ENCODE results near the gene DOLPP1. TPM values are rescaled to one million over a fixed set of nuclear protein-coding genes. Genes with fewer than 3 reads are reported as not detected.
"Not testable (repeated sequence)": the region's sequence is repeated elsewhere in the genome, so short reads cannot be mapped to it uniquely, and the experiment has no call there.

DOLPP1 gene
- total and polyA plus RNA-seq, 4 donors: 14.6 to 15.6 (median 15.0) TPM

DNA sequence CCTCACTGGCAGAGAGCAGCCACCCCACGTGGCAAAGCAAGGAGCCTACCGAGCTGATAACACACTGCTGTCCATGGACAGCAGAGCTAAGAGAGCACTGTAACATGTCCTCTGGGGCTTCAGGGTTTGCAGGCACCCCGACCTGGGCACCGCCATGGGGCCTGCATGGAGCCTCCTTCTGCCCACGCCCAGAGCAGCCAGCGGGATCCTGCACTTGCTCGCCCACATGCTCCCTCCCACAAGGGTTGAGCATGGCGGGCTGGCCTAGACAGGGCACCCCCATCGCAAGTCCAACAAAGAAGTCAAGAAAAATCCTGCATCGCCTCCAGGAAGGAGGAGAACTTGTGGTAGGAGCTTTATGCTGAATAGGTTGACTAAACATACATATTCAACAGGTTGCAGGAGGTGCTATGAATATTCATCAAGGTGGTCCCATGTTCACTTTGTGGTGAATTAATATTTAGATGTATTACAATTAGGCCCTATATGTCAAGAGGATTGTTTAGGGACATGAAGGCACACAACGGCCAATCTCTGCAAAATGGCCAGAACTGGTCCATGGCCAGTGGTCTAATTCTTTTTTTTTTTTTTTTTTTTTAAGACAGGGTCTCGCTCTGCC lies 48.3 kb upstream of the DOLPP1 start (continued):
- TF ChIP-seq TAF1 (conservative IDR thresholded peaks at IDR 0.05): no peak

DNA sequence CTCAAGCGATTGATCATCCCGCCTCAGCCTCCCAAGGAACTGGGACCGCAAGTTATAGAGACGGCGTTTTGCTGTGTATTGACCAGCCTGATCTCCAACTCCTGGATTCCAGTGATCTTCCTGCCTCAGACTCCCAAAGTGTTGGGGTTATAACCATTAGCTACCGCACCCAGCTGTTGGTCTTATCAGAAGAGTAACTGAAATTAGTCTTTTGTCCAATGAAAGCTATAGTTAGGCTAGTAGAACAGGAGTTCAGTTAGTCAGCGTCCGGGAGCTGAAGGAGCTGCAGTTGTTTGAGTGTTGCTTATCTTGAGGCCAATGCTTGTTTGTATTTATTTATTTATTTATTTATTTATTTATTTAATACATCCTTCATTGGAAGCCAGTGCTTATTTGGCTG lies 47.7 kb upstream of the DOLPP1 start:
- 83% methylated on average over 8 of the region's 8 CpGs for WGBS
- Histone ChIP-seq H3K9me3 (ENCODE audit: control insufficient read depth in 4 of 4, low read length in 3 of 4) (no peaks in the 10 kb centered on the region), H3K4me1 (ENCODE audit: control insufficient read depth in 4 of 4, insufficient read depth in 4 of 4, low read length in 3 of 4) (peaks cover 8 to 23% (median 16%) of the 10 kb centered on the region in 4 donors), H3K4me3 (ENCODE audit: low read depth in 1 of 3, low read length in 3 of 3) (no peak overlapping the region), H3K27ac (ENCODE audit: low read depth in 1 of 2, low read length in 2 of 2) (no peak overlapping the region), H3K9ac (ENCODE audit: low read depth in 1 of 2, low read length in 2 of 2) (no peak overlapping the region), H3K27me3 (ENCODE audit: control insufficient read depth in 4 of 4, insufficient read depth in 4 of 4, low read length in 3 of 4) (no peaks in the 10 kb centered on the region), H3K36me3 (ENCODE audit: control insufficient read depth in 4 of 4, insufficient read depth in 3 of 4, low read depth in 1 of 4, low read length in 3 of 4) (no peaks in the 10 kb centered on the region)
- DNase-seq (ENCODE audit: low spot score): no peak
- TF ChIP-seq RAD21 (IDR thresholded peaks at IDR 0.05): no peak
- no peak for TF ChIP-seq SP1 (IDR thresholded peaks at IDR 0.05)
- TF ChIP-seq JUND (IDR thresholded peaks at IDR 0.05): no peak
- no peak for TF ChIP-seq RXRA (IDR thresholded peaks at IDR 0.05)

DNA sequence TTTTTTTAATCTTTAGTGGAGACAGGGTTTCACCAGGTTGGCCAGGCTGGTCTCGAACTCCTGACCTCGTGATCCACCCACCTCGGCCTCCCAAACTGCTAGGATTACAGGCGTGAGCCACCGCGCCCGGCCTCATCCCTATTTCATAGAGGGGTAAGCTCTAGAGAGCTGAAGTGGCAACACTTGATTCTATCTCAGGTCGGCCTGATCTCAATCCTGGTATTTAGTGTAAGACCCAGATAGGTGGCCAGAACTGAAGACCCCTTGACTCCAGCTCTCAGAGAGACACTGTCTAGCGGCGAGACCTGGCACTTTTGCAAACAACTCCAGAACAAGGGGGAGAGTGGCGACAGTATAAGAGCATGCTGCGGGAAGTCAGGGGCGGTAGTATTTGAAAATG lies 45.1 kb upstream of the DOLPP1 start:
- H3K9me3 ChIP-seq (ENCODE audit: control insufficient read depth in 4 of 4, low read length in 3 of 4); H3K27me3 ChIP-seq (ENCODE audit: control insufficient read depth in 4 of 4, insufficient read depth in 4 of 4, low read length in 3 of 4); H3K36me3 ChIP-seq (ENCODE audit: control insufficient read depth in 4 of 4, insufficient read depth in 3 of 4, low read depth in 1 of 4, low read length in 3 of 4); DNase-seq (ENCODE audit: low spot score): not testable (repeated sequence)
- 47% methylated on average over 13 of the region's 13 CpGs for WGBS
- H3K27ac ChIP-seq (ENCODE audit: low read depth in 1 of 2, low read length in 2 of 2): peak overlapping the region in 1 of 2 donors; percentile 29
- H3K4me1 ChIP-seq (ENCODE audit: control insufficient read depth in 4 of 4, insufficient read depth in 4 of 4, low read length in 3 of 4): peaks cover 10 to 24% (median 19%) of the 10 kb centered on the region in 4 donors
- H3K9ac ChIP-seq (ENCODE audit: low read depth in 1 of 2, low read length in 2 of 2): peak overlapping the region in 1 of 2 donors; percentile 52
- H3K4me3 ChIP-seq (ENCODE audit: low read depth in 1 of 3, low read length in 3 of 3): peak overlapping the region; percentile 44 to 56 (median 53)

DNA sequence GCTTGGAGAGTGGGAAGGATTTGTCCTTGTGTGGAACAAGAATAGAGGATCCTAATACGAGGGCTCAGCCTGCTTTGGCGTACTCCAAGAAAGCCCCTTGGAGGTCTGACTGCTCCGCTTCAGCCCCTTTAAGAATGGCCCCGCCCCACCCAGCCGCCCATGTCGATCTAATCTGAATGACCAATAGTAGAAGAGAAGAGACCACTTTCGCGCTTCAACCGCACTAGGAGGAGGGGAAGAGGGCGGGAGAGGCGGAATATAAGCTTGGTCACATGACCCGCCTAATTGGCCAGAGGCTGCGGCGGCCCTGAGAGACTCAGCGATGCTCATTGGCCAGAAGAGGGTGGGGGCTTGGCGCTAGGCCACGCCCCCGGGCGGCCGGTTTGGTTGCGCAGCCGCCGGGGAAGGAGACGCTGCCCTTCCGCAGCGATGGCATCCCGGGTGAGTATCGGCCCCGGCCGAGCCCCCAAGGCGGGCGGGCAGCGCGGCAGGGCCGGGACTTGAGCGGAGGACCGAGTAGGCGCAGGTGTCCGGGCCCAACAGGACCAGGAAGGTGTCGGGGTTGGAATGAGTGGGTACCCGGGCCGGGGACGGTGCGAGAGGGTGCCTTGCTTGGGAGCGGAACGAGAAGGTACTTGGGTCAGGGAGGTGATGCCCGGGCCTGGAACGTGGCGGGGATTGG lies 44.5 kb upstream of the DOLPP1 start, which contains the start of gene MIGA2:
Gene MIGA2, plus strand, starts transcription at position 386 of the 682 bp plus-strand sequence. CDS start 3,969 bp downstream, outside the sequence.
- WGBS: under 1% methylated on average over 49 of the region's 49 CpGs
- H3K27me3 ChIP-seq (ENCODE audit: control insufficient read depth in 4 of 4, insufficient read depth in 4 of 4, low read length in 3 of 4): no peaks in the 10 kb centered on the region
- peak within 1 kb of the TSS; percentile 86 to 96 (median 87) for H3K4me3 ChIP-seq (ENCODE audit: low read depth in 1 of 3, low read length in 3 of 3)
- H3K4me1 ChIP-seq (ENCODE audit: control insufficient read depth in 4 of 4, insufficient read depth in 4 of 4, low read length in 3 of 4): peaks cover 10 to 24% (median 19%) of the 10 kb centered on the region in 4 donors
- H3K27ac ChIP-seq (ENCODE audit: low read depth in 1 of 2, low read length in 2 of 2): peak within 1 kb of the TSS in 1 of 2 donors; percentile 29
- no peaks in the 10 kb centered on the region for H3K9me3 ChIP-seq (ENCODE audit: control insufficient read depth in 4 of 4, low read length in 3 of 4)
- peak; percentile 91 for DNase-seq (ENCODE audit: low spot score)
- H3K9ac ChIP-seq (ENCODE audit: low read depth in 1 of 2, low read length in 2 of 2): peak within 1 kb of the TSS; percentile 52 to 61
- peaks cover 0 to under 1% (median 0%) of the 10 kb centered on the region in 4 donors for H3K36me3 ChIP-seq (ENCODE audit: control insufficient read depth in 4 of 4, insufficient read depth in 3 of 4, low read depth in 1 of 4, low read length in 3 of 4)
- TF ChIP-seq SP1 (IDR thresholded peaks at IDR 0.05) (peak; percentile 87), EGR1 (IDR thresholded peaks at IDR 0.05; ENCODE audit: low read depth in 2 of 2) (peak in 1 of 2 donors; percentile 27), NR2F2 (IDR thresholded peaks at IDR 0.05) (no peak), GABPA (IDR thresholded peaks at IDR 0.05 in 1 of 2, conservative IDR thresholded peaks at IDR 0.05 in 1 of 2) (peak in 1 of 2 donors; percentile 78), FOXA2 (IDR thresholded peaks at IDR 0.05) (peak; percentile 15), FOXA1 (IDR thresholded peaks at IDR 0.05) (no peak), HNF4A (conservative IDR thresholded peaks at IDR 0.05) (peak; percentile 33 to 38), HNF4G (IDR thresholded peaks at IDR 0.05) (no peak), TAF1 (conservative IDR thresholded peaks at IDR 0.05) (peak; percentile 44), RAD21 (IDR thresholded peaks at IDR 0.05) (peak; percentile 32 to 43), RXRA (IDR thresholded peaks at IDR 0.05) (peak; percentile 29 to 44), YY1 (IDR thresholded peaks at IDR 0.05) (peak; percentile 88)
- TF ChIP-seq, protein P1, sequence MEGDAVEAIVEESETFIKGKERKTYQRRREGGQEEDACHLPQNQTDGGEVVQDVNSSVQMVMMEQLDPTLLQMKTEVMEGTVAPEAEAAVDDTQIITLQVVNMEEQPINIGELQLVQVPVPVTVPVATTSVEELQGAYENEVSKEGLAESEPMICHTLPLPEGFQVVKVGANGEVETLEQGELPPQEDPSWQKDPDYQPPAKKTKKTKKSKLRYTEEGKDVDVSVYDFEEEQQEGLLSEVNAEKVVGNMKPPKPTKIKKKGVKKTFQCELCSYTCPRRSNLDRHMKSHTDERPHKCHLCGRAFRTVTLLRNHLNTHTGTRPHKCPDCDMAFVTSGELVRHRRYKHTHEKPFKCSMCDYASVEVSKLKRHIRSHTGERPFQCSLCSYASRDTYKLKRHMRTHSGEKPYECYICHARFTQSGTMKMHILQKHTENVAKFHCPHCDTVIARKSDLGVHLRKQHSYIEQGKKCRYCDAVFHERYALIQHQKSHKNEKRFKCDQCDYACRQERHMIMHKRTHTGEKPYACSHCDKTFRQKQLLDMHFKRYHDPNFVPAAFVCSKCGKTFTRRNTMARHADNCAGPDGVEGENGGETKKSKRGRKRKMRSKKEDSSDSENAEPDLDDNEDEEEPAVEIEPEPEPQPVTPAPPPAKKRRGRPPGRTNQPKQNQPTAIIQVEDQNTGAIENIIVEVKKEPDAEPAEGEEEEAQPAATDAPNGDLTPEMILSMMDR (IDR thresholded peaks at IDR 0.05; ENCODE audit: low read depth, low read length, missing input control): no peak
- TF ChIP-seq, protein P2, sequence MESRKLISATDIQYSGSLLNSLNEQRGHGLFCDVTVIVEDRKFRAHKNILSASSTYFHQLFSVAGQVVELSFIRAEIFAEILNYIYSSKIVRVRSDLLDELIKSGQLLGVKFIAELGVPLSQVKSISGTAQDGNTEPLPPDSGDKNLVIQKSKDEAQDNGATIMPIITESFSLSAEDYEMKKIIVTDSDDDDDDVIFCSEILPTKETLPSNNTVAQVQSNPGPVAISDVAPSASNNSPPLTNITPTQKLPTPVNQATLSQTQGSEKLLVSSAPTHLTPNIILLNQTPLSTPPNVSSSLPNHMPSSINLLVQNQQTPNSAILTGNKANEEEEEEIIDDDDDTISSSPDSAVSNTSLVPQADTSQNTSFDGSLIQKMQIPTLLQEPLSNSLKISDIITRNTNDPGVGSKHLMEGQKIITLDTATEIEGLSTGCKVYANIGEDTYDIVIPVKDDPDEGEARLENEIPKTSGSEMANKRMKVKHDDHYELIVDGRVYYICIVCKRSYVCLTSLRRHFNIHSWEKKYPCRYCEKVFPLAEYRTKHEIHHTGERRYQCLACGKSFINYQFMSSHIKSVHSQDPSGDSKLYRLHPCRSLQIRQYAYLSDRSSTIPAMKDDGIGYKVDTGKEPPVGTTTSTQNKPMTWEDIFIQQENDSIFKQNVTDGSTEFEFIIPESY (IDR thresholded peaks at IDR 0.05): no peak
- TF ChIP-seq, protein P3, sequence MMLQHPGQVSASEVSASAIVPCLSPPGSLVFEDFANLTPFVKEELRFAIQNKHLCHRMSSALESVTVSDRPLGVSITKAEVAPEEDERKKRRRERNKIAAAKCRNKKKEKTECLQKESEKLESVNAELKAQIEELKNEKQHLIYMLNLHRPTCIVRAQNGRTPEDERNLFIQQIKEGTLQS (IDR thresholded peaks at IDR 0.05): no peak
- TF ChIP-seq, protein P4, sequence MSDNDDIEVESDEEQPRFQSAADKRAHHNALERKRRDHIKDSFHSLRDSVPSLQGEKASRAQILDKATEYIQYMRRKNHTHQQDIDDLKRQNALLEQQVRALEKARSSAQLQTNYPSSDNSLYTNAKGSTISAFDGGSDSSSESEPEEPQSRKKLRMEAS (IDR thresholded peaks at IDR 0.05): no peak
- TF ChIP-seq, protein P5, sequence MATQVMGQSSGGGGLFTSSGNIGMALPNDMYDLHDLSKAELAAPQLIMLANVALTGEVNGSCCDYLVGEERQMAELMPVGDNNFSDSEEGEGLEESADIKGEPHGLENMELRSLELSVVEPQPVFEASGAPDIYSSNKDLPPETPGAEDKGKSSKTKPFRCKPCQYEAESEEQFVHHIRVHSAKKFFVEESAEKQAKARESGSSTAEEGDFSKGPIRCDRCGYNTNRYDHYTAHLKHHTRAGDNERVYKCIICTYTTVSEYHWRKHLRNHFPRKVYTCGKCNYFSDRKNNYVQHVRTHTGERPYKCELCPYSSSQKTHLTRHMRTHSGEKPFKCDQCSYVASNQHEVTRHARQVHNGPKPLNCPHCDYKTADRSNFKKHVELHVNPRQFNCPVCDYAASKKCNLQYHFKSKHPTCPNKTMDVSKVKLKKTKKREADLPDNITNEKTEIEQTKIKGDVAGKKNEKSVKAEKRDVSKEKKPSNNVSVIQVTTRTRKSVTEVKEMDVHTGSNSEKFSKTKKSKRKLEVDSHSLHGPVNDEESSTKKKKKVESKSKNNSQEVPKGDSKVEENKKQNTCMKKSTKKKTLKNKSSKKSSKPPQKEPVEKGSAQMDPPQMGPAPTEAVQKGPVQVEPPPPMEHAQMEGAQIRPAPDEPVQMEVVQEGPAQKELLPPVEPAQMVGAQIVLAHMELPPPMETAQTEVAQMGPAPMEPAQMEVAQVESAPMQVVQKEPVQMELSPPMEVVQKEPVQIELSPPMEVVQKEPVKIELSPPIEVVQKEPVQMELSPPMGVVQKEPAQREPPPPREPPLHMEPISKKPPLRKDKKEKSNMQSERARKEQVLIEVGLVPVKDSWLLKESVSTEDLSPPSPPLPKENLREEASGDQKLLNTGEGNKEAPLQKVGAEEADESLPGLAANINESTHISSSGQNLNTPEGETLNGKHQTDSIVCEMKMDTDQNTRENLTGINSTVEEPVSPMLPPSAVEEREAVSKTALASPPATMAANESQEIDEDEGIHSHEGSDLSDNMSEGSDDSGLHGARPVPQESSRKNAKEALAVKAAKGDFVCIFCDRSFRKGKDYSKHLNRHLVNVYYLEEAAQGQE (IDR thresholded peaks at IDR 0.05): peak; percentile 62
